ENCODE results near the gene VIP.
"Not testable (repeated sequence)": the region's sequence is repeated elsewhere in the genome, so short reads cannot be mapped to it uniquely, and the experiment has no call there.

Gene VIP

DNA sequence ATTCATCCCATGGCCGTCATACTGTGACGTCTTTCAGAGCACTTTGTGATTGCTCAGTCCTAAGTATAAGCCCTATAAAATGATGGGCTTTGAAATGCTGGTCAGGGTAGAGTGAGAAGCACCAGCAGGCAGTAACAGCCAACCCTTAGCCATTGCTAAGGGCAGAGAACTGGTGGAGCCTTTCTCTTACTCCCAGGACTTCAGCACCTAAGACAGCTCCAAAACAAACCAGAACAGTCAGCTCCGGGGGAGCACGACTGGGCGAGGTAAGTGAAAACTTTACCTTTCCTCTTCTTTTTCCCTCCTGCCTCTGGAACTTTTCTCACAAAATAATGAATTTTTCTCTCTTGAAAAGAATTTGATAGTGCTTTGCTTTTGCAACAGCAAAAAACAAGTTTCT, at the start of gene VIP:
VIP (plus strand) TSS at position 104 of the 400 bp plus-strand sequence. CDS start 1,381 bp downstream, outside the sequence.
- peak; percentile 27 for DNase-seq
- no peak for TF ChIP-seq CTCF (IDR thresholded peaks at IDR 0.05; ENCODE audit: low read depth, low read length, missing control alignments)
- Histone ChIP-seq H3K4me3 (ENCODE audit: low read depth, low read length) (no peak within 1 kb of the TSS), H3K36me3 (replicated peaks) (no peaks in the 10 kb centered on the region), H3K27me3 (replicated peaks) (no peaks in the 10 kb centered on the region), H3K27ac (no peak within 1 kb of the TSS)
- in situ Hi-C loops (cut with HindIII; ENCODE audit: low pct_ligation_motif_present, low sequenced_read_pairs): loop anchor here (25.0 kb wide), 1 partner anchor 187 kb away; no protein-coding TSS in a partner anchor

DNA sequence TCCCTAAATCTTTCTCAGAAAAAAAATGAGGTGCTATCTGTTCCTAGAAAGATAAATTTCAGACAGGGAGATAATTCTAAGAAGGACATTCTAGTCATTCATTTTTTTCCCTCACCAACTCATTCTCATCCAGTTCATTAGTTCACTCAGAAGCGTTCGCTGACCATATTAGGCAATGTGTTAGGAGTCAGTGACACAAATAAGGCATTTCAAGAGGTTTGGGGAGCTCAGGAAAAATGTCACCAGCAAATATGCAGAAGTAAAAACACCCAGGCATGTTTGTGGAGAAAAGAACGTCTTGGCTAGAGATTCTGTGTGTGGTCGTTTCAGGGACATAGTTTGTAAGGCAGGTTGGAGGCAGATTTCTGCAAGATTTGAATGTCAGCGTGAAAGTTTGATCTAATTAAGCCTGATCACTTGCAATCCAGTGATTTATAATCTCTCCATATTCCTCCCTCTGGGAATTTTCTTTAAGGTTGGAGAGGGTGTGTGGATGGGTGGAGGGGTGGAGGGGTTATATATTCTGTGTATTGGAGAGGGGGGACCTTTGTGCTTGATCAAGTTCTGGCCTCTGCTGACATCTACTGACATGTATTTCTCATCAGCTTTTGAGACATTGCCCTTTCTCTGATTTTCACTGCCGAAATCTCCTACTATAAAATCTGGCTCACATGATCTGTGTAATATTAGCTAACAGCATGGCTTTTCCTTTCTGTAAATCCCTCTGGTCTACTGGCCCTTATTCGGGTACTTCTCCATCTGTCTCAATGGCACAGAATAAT, 49.3 kb upstream of the VIP start:
- no peak overlapping the region for H3K4me3 ChIP-seq (ENCODE audit: low read depth, low read length)

DNA sequence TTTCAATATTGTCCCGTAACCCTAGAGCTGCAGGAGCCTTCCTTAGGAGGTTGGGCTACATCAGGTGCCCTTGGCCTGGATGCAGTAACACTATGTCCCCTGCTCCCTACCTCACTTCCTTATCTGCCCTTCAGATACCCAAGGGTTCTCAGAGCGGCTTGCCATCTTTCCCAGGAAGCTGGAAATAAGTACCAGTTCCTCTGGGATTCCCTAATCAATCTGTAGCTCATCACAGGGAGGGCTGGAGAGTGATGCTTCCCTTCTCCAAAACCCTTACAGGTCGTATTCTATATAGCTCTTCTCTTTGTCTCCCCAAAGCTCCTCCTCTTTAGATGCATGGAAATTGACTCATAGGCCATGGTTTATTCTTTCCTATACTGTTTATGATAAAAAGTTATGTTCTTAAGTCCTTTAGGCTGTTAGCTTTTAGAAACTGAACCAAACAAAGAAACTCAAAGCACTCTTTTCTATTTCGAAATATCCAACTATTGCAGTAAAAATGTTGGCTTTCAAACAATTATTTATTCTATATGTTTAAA, 48.7 kb upstream of the VIP start:
- H3K36me3 ChIP-seq (replicated peaks): no peaks in the 10 kb centered on the region
- no peaks in the 10 kb centered on the region for H3K27me3 ChIP-seq (replicated peaks)
- no peak overlapping the region for H3K27ac ChIP-seq
- H3K4me3 ChIP-seq (ENCODE audit: low read depth, low read length): no peak overlapping the region
- no peak for TF ChIP-seq CTCF (IDR thresholded peaks at IDR 0.05; ENCODE audit: low read depth, low read length, missing control alignments)
- in situ Hi-C loops (cut with HindIII; ENCODE audit: low pct_ligation_motif_present, low sequenced_read_pairs): no loop called here
- DNase-seq: no peak

More for the DNA sequence above, 49.3 kb upstream of the VIP start:
- Histone ChIP-seq H3K36me3 (replicated peaks) (no peaks in the 10 kb centered on the region), H3K27me3 (replicated peaks) (no peaks in the 10 kb centered on the region), H3K27ac (peak overlapping the region; percentile 28)
- peak; percentile 4 for TF ChIP-seq CTCF (IDR thresholded peaks at IDR 0.05; ENCODE audit: low read depth, low read length, missing control alignments)
- peak; percentile 24 for DNase-seq
- in situ Hi-C loops (cut with HindIII; ENCODE audit: low pct_ligation_motif_present, low sequenced_read_pairs): no loop called here

GRCh38 chr6:152703750-152704149, 46.8 kb upstream of the VIP start:
- H3K36me3 ChIP-seq (replicated peaks); H3K4me3 ChIP-seq (ENCODE audit: low read depth, low read length); in situ Hi-C loops (cut with HindIII; ENCODE audit: low pct_ligation_motif_present, low sequenced_read_pairs); H3K27me3 ChIP-seq (replicated peaks); H3K27ac ChIP-seq; DNase-seq: not testable (repeated sequence)

DNA sequence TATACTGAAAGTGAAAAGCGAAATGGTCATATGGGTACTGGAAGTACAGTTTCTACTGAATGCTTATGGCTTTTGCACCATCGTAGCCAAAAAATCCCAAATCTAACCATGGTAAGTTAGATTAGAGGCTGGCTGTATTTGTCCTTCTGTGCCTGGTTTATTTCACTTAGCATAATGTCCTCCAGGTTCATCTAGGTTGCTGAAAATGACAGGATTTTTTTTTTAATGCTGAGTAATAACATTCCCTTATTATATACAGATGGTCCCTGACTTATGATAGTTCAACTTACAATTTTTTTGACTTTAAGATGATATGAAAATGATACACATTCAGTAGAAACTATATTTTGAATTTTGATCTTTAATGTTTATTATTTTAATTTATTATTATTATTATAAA, 45.3 kb upstream of the VIP start:
- no peak overlapping the region for H3K4me3 ChIP-seq (ENCODE audit: low read depth, low read length)
- no peak for TF ChIP-seq CTCF (IDR thresholded peaks at IDR 0.05; ENCODE audit: low read depth, low read length, missing control alignments)
- H3K27me3 ChIP-seq (replicated peaks): no peaks in the 10 kb centered on the region
- H3K36me3 ChIP-seq (replicated peaks): no peaks in the 10 kb centered on the region
- no peak for DNase-seq
- in situ Hi-C loops (cut with HindIII; ENCODE audit: low pct_ligation_motif_present, low sequenced_read_pairs): no loop called here
- no peak overlapping the region for H3K27ac ChIP-seq

DNA sequence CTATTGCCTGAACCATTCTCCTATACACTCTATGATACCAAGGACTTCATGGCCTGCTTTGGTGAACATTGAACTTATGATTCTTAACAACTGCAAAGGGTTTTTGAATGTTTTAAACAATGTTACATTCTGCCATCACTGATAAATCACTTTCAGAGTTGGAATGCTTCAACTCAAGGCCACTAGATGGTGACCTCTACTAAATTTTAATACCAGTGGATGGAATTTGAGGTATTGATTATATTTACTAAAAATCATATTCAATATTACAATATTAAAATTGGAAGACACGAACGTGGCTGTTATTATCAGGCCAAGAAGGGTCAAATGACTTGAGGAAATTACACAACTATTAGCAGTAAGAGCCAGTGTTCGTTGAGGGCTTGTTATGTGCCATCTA, 34.3 kb upstream of the VIP start:
- in situ Hi-C loops (cut with HindIII; ENCODE audit: low pct_ligation_motif_present, low sequenced_read_pairs): no loop called here

More for the DNA sequence above, 34.3 kb upstream of the VIP start:
- Histone ChIP-seq H3K36me3 (replicated peaks) (no peaks in the 10 kb centered on the region), H3K4me3 (ENCODE audit: low read depth, low read length) (no peak overlapping the region), H3K27ac (no peak overlapping the region), H3K27me3 (replicated peaks) (no peaks in the 10 kb centered on the region)
- TF ChIP-seq CTCF (IDR thresholded peaks at IDR 0.05; ENCODE audit: low read depth, low read length, missing control alignments): no peak
- no peak for DNase-seq

Data from brain microvascular endothelial cell (primary cell).